ENCODE results near the gene RBM17.

- TF ChIP-seq CTCF (IDR thresholded peaks at IDR 0.05) (no peak), EP300 (IDR thresholded peaks at IDR 0.05) (no peak), POLR2AphosphoS5 (IDR thresholded peaks at IDR 0.05) (no peak), POLR2A (IDR thresholded peaks at IDR 0.05) (no peak)
These were observed 65.7 kb downstream of the RBM17 start for GRCh38 chr10:6154566-6154965.
